C1 segment of cervical spinal cord (tissue), 14 donors: ENCODE measurements around the gene HOXB8.
A peak's percentile ranks its signal among the peaks of the same experiment; 100 is the strongest.

Source experiments
- DNase-seq, 14 donors: peaks; one replicate each; lab custom pipeline; 2025; lab: John Stamatoyannopoulos, UW

The HOXB8 gene

GRCh38 chr17:48610282-48611211 is 4.5 kb downstream of the HOXB8 start, which contains the start of gene HOXB7:
TSS of gene HOXB7 (minus strand) at chr17:48611017. CDS start at chr17:48610918, 99 bp downstream.
- peak in 10 of 14 donors; percentile 37 to 84 (median 62) for DNase-seq

GRCh38 chr17:48609759-48610281 is 5.3 kb downstream of the HOXB8 start:
- DNase-seq = no peak

- DNase-seq = no peak
Observed at GRCh38 chr17:48609033-48609432, 6.1 kb downstream of the HOXB8 start.

- no peak for DNase-seq
Observed at GRCh38 chr17:48608494-48608834, 6.6 kb downstream of the HOXB8 start.

GRCh38 chr17:48606892-48607614 is 8.0 kb downstream of the HOXB8 start:
- no peak for DNase-seq

- DNase-seq = no peak
Observed at GRCh38 chr17:48605991-48606891, 8.9 kb downstream of the HOXB8 start.

- no peak for DNase-seq
Observed at GRCh38 chr17:48605409-48605919, 9.6 kb downstream of the HOXB8 start.

- DNase-seq = no peak
Observed at GRCh38 chr17:48604770-48605329, 10.2 kb downstream of the HOXB8 start, which contains the start of gene HOXB6. TSS of gene HOXB6 (minus strand) at chr17:48604986. CDS start at chr17:48598150, 6,836 bp downstream.

- DNase-seq = peak in 1 of 14 donors; percentile 39
Observed at GRCh38 chr17:48603959-48604769, 10.9 kb downstream of the HOXB8 start.

GRCh38 chr17:48601539-48602425 is 13.3 kb downstream of the HOXB8 start:
- no peak for DNase-seq

GRCh38 chr17:48601207-48601538 is 13.9 kb downstream of the HOXB8 start:
- DNase-seq = no peak

- DNase-seq = no peak
Observed at GRCh38 chr17:48600244-48601098, 14.6 kb downstream of the HOXB8 start.

GRCh38 chr17:48599354-48599753 is 15.7 kb downstream of the HOXB8 start:
- DNase-seq = no peak

GRCh38 chr17:48598736-48599135 is 16.4 kb downstream of the HOXB8 start:
- DNase-seq = no peak

- peak in 7 of 14 donors; percentile 18 to 68 (median 46) for DNase-seq
Observed at GRCh38 chr17:48597778-48598631, 17.1 kb downstream of the HOXB8 start.

GRCh38 chr17:48597528-48597777 is 17.6 kb downstream of the HOXB8 start:
- no peak for DNase-seq
